Transverse colon (tissue), 4 donors: ENCODE measurements around the gene DIO3. TPM values are rescaled to one million over a fixed set of nuclear protein-coding genes. Genes with fewer than 3 reads are reported as not detected.
A peak's percentile ranks its signal among the peaks of the same experiment; 100 is the strongest.

ENCODE experiments used
- DNase-seq: peaks from one replicate; pipeline ENCODE4 v3.0.0-alpha.2; 2019
- H3K27ac ChIP-seq, 4 donors: fragments of 200-600 bp; sonication (generic); 2 replicates each; pipeline ENCODE4 v1.5.1; 2016 to 2018; ENCODE audit warnings: inconsistent platforms in 4 of 4
- H3K27me3 ChIP-seq: fragments of 200-600 bp; sonication (generic); 2 replicates; pipeline ENCODE4 v1.5.1; 2017; ENCODE audit warnings: inconsistent platforms
- H3K36me3 ChIP-seq, 4 donors: fragments of 200-600 bp; sonication (generic); 2 replicates each; pipeline ENCODE4 v1.5.1; 2017 to 2019; ENCODE audit warnings: inconsistent platforms in 4 of 4
- H3K4me1 ChIP-seq, 4 donors: fragments of 200-600 bp; sonication (generic); 2 replicates each; pipeline ENCODE4 v1.5.1; 2017 to 2020; ENCODE audit warnings: inconsistent platforms in 4 of 4
- H3K4me3 ChIP-seq, 4 donors: fragments of 200-600 bp; sonication (generic); 1 replicate in 1 of 4; 2 replicates in 3 of 4; pipeline versions ENCODE4 v1.5.1 to v1.6.1; 2017 to 2019; ENCODE audit warnings: inconsistent platforms in 4 of 4
- H3K9me3 ChIP-seq, 2 donors: fragments of 200-600 bp; sonication (generic); 2 replicates each; pipeline ENCODE4 v1.5.1; 2017 to 2019; ENCODE audit warnings: inconsistent platforms in 2 of 2
- EP300 ChIP-seq: sonication (generic); formaldehyde crosslinking; IDR thresholded peaks from one replicate; pipeline ENCODE4 v1.6.1; 2017; ENCODE audit warnings: antibody characterized with exemption, low read depth
- POLR2A ChIP-seq: fragments of 450-650 bp; IDR thresholded peaks from one replicate; pipeline ENCODE4 v1.6.1; 2016; ENCODE audit warnings: antibody characterized with exemption, mild to moderate bottlenecking, moderate library complexity
- POLR2AphosphoS5 ChIP-seq, 3 donors: sonication (generic); formaldehyde crosslinking; IDR thresholded peaks; one replicate each; pipeline ENCODE4 v1.6.1; 2016; ENCODE audit warnings: antibody characterized with exemption in 3 of 3
- WGBS, 2 donors: methylation state at CpG; one replicate each; pipeline ENCODE4 v1.1.5; 2018; ENCODE audit warnings: low coverage in 1 of 2; 5-methylcytosine and 5-hydroxymethylcytosine counted together
- in situ Hi-C, 4 donors: fragments of 200-750 bp; cut with MboI; loops; one replicate each; pipeline versions ENCODE4 v1.15.0 to v1.15.1; 2017; ENCODE audit warnings: low sequenced_read_pairs in 3 of 4, low pct_ligation_motif_present in 1 of 4, low pct_unique_long_range_greater_than_20kb in 1 of 4
- intact Hi-C: fragments of 100-400 bp; cut with DNase I; formaldehyde crosslinking; loops from one replicate; pipeline ENCODE4 v1.15.1; 2023; ENCODE audit warnings: low total_unique reads
- total RNA-seq, 4 donors: library from RNA; depleted of rRNA; stranded (reverse); fragments of >200 nt; gene quantifications; one replicate each; pipeline ENCODE4 v1.1.0, GENCODE V29; 2016
- TF ChIP-seq, protein P1 (sequence below), 5 experiments: fragments of 200-600 bp in 3 of 5; fragments of 450-650 bp in 2 of 5; sonication (generic) in 3 of 5; IDR thresholded peaks; 1 replicate in 2 of 5; 2 replicates in 3 of 5; pipeline ENCODE4 v1.5.1; 2016 to 2017; ENCODE audit warnings: antibody characterized with exemption in 5 of 5, inconsistent platforms in 3 of 5, mild to moderate bottlenecking in 2 of 5, moderate library complexity in 1 of 5

DIO3 gene
- total RNA-seq, 4 donors from 2014 or later = 1.2 to 2.9 (median 1.4) TPM; not detected in 1

DNA sequence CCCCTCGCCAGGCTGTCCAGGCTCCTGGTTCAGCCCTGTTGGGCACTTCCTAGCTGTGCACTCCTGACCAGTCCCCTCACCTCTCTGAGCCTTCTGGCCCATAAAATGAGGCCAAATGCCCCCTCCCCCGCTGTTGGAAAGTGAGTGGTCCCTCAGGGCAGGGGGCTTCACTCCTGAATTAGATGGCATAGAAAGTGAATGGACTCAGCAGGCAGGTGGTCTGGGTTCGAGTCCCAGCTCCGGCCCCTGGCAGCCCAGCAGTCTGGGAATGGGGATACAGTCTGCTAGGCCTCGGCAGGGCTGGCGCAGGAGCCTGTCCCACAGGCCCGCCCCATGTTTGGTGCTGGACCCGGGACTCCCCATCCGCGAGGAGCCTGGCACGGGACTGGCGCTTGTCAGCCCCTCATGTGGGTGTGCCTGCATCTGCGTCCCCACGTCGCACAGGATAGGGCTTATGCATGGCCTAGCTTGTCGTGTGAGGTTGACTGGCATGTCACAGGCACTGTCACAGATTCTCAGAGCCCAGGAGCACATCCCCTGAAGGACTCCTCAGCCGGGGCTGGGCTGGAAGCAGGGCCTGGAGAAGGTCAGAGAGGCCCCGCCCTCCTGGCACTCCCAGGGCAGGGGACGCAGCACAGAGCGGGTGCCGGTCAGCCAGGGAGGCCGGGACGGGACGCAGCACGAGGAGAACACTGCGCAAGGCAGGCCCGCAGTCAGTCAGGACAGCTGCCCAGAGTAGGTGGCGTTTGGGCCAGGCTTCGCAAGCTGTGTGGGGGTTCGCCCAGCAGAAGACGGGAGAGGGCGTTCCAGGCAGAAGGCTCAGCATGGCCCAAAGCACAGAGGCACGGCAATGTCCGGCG lies 40.5 kb downstream of the DIO3 start:
- in situ Hi-C loops = no loop called here

DNA sequence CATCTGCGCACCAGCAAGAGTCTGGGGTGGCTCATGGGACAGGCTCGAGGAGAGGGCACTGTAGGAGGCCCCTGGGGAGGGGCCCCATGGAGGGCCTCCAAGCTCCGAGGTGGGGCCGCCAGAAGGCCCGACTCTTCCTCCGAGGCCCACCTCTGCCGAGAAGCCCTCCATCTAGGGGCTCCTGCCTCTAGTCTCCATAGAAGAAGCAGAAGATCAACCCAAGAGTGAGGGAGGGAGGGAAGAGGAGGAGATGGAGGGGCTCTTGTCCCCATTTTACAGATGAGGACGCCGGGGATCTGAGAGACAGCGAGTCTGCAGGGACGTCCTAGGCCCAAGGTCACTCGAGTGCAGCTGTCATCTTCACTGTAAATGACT lies 41.2 kb downstream of the DIO3 start:
- WGBS, 2 donors = 87% methylated on average over 12 of the region's 12 CpGs; no CpG with 5 or more reads in 1 of the 2 donors
- peak; percentile 1 for DNase-seq
- no peak overlapping the region for H3K27ac ChIP-seq
- intact Hi-C loops = no loop called here
- no peak overlapping the region for H3K4me3 ChIP-seq
- H3K9me3 ChIP-seq = no peaks in the 10 kb centered on the region
- no peaks in the 10 kb centered on the region for H3K36me3 ChIP-seq
- H3K4me1 ChIP-seq = no peaks in the 10 kb centered on the region
- in situ Hi-C loops = no loop called here
- peaks cover 10% of the 10 kb centered on the region for H3K27me3 ChIP-seq
- TF ChIP-seq POLR2AphosphoS5 (IDR thresholded peaks at IDR 0.05) = no peak
- TF ChIP-seq EP300 = no peak
- TF ChIP-seq POLR2A = no peak
- TF ChIP-seq, protein P1, sequence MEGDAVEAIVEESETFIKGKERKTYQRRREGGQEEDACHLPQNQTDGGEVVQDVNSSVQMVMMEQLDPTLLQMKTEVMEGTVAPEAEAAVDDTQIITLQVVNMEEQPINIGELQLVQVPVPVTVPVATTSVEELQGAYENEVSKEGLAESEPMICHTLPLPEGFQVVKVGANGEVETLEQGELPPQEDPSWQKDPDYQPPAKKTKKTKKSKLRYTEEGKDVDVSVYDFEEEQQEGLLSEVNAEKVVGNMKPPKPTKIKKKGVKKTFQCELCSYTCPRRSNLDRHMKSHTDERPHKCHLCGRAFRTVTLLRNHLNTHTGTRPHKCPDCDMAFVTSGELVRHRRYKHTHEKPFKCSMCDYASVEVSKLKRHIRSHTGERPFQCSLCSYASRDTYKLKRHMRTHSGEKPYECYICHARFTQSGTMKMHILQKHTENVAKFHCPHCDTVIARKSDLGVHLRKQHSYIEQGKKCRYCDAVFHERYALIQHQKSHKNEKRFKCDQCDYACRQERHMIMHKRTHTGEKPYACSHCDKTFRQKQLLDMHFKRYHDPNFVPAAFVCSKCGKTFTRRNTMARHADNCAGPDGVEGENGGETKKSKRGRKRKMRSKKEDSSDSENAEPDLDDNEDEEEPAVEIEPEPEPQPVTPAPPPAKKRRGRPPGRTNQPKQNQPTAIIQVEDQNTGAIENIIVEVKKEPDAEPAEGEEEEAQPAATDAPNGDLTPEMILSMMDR (IDR thresholded peaks at IDR 0.05) = no peak

More for the DNA sequence above, 40.5 kb downstream of the DIO3 start:
- Histone ChIP-seq H3K36me3 (no peaks in the 10 kb centered on the region), H3K9me3 (no peaks in the 10 kb centered on the region), H3K27me3 (peaks cover 10% of the 10 kb centered on the region), H3K4me3 (no peak overlapping the region), H3K4me1 (no peaks in the 10 kb centered on the region), H3K27ac (no peak overlapping the region)
- 88 to 98% methylated on average over 13 to 35 of the region's 35 CpGs for WGBS, 2 donors
- DNase-seq = peak; percentile 4
- intact Hi-C loops = no loop called here
- TF ChIP-seq EP300 (no peak), POLR2AphosphoS5 (IDR thresholded peaks at IDR 0.05) (no peak), POLR2A (no peak)
- TF ChIP-seq, protein P1 (IDR thresholded peaks at IDR 0.05) = no peak

DNA sequence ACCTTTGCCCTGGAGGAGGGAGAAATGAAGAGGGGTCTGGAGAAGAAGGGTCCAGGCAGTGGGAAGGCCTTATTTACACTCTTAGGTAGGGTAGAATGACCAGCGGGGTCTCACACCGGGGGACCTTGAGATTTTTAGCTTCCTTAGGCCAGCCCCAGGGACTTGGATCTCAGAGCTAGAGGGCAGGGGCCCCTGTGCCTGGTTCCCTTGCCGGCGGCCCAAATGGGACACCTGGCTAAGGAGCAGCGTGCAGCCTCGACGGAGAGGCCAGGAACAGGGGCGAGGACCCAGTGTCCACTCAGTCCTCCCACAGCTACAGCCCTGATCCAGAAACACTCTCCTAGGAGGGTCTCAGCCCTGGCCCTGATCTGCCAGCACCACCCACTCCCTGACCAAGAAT lies 41.8 kb downstream of the DIO3 start:
- no peaks in the 10 kb centered on the region for H3K9me3 ChIP-seq
- in situ Hi-C loops (no loop called here), intact Hi-C loops (no loop called here)
- TF ChIP-seq POLR2AphosphoS5 (IDR thresholded peaks at IDR 0.05) (no peak), EP300 (no peak), POLR2A (no peak)
- TF ChIP-seq, protein P1 (IDR thresholded peaks at IDR 0.05) = no peak
- WGBS, 2 donors = 89 to 100% methylated on average over 1 to 8 of the region's 8 CpGs
- no peak overlapping the region for H3K4me3 ChIP-seq
- peaks cover 11% of the 10 kb centered on the region for H3K27me3 ChIP-seq
- H3K36me3 ChIP-seq = no peaks in the 10 kb centered on the region
- DNase-seq = peak; percentile 1
- no peaks in the 10 kb centered on the region for H3K4me1 ChIP-seq
- H3K27ac ChIP-seq = no peak overlapping the region

DNA sequence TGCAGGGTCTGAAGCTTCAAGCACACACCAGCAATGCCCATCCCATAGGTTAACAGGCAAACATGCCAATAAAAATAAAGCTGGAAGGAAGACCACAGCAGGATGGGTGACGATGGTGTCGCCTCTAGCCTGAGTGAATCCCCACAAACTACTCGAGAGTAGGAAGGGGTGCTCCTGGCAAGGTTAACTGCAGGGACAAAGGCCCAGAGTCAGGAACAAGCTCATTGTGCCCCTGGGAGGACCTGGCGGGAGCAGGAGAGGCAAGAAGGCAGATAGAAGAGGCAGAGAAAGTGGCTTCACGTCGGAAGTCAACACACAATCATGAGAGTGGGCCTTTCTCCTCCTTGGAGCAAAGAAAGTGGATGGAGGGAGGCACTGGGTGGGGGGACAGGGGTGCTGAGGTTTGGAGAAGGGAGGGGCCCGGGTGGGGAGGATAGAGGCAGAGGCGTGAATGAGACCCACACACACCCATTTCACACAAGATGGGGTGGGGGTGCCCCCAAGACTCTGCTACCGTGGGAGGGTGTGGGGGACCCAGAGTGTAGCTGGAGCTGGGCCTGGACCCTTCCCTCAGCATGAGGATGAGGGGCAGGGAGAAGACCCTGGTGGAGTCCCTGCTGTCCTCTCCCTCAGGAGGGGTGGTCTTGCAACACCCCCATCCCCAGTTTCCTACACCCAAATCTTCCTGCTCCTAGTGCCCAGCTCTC lies 43.1 kb downstream of the DIO3 start:
- in situ Hi-C loops (no loop called here), intact Hi-C loops (no loop called here)
- Histone ChIP-seq H3K27me3 (peaks cover 24% of the 10 kb centered on the region), H3K4me3 (no peak overlapping the region), H3K27ac (no peak overlapping the region), H3K9me3 (no peaks in the 10 kb centered on the region), H3K36me3 (no peaks in the 10 kb centered on the region), H3K4me1 (no peaks in the 10 kb centered on the region)
- TF ChIP-seq, protein P1 (IDR thresholded peaks at IDR 0.05) = no peak
- TF ChIP-seq EP300 (no peak), POLR2AphosphoS5 (IDR thresholded peaks at IDR 0.05) (no peak)
- WGBS, 2 donors = 81 to 82% methylated on average over 2 to 9 of the region's 9 CpGs
- peak; percentile 1 for DNase-seq
